Measurements from ENCODE around the gene OPCML.

OPCML gene

DNA sequence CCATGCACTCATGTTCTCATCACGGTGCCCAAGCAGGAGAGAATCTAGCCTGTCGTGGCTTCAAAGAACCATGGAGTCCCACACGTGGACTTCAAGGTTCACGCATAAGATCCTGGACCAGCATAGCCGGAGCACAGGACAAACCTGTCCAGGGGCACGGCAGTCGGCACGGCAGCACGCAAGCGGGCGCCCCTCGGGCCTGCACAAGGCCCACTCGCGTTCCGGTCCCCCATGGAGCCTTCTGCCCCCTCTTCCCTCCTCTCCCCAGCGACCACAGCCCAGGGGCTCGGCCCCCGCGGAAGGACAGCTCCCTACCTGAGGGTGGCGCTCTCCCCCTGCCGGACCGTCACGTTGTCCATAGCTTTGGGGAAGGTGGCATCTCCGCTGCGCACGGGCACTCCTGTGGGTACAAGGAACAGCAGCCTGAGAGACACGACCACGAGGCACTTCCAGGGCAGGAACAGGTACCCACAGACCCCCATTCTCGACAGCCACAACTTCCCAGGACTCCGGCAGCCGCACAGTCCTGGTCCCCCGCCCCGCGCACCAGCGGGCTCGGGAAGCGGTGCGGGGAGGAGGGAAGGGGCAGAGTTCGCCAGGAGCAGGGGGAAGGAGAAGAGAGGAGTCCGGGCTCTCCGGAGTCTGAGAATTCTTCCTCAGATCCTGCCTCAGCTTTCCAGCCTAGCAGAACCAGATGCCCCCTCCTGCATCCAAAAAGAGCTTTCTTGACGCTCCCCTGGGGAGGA is 589.5 kb downstream of the OPCML start:
- no peak for DNase-seq (ENCODE audit: low read depth, low spot score)

DNA sequence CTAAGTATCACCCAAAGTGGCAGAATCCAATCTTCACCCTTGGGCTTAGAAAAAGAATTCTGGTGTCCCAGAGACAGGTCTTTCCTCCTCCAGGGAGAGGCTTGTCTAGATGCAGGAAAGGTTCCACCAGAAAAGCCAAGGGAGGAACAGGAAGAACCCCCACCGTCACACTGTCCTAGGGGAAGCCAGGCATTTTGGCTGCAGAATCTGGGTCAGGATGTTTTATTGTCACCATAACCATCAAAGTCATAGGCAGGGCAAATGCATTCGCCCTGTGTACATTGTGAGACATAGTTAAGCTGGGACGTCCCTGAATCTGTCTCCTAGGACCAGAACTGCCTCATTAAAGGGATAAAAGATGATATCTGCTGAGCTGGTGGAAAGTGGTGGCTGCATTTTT is 590.5 kb downstream of the OPCML start:
- no peak for DNase-seq (ENCODE audit: low read depth, low spot score)

DNA sequence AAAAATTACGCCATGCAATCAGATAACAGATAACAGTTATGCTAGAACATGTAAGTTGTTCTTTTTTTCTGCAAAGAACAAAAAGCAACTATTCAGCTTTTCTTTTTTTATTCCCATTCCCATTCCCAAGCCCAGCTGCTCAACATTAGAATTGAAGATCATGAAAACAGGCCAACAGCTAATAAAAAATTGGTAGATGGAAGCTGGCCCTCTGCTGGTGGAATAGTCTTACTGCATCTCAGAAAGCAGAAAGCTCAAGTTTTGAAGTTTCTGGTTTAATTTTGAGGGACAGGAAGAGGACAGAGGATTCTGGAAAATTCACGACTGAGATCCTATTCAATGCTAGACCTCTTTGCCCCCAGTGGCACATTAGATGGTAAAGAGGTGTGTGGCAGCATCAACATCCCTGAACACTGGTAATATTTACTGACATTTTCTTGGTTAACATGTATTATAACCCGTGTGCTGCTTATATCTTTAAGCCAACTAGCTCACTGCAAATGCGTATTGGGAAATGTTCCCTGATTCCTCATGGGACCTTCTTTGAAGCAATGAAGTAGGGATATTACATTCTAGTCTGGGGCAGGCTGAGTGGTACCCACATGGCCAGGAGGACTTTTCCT is 591.2 kb downstream of the OPCML start:
- DNase-seq (ENCODE audit: low read depth, low spot score), result no peak

DNA sequence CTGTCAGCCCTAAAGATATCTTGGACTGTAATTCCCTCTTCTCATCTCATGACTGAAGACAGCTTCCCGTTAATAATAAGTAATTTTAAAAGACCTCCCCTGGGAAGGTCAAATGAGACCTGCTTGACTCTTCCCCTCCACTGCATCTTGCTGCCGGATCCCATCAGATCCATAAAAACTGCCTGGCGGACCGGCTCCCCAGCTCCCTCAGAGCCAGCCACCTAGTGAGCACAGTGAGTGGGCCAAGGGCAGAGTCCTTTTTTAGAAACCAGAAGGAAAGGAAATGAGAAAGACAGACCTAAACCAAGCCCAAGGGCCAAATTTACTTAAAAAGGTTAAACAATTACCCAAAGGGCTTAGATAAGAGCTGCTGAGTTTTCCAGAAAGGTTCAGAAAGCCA is 595.3 kb downstream of the OPCML start:
- DNase-seq (ENCODE audit: low read depth, low spot score), result no peak

DNA sequence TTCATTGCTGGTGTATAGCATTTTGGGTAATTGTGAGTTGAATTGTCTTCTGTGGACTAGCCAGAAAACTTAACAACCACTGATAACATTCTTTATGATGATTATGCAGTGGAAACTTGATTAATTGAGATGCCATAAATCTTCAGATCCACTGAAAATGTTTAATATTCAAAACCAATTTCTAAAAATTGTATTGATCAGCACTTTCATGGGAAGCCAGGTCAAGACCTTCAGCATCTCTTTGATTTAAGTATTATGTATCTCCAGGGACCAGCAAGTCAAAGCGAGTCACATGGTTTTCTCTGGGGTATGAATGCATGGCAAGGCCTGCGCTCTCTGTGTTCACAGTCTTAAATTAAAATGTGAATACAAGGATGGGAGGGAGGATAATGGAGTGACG is 596.9 kb downstream of the OPCML start:
- DNase-seq (ENCODE audit: low read depth, low spot score), result no peak

DNA sequence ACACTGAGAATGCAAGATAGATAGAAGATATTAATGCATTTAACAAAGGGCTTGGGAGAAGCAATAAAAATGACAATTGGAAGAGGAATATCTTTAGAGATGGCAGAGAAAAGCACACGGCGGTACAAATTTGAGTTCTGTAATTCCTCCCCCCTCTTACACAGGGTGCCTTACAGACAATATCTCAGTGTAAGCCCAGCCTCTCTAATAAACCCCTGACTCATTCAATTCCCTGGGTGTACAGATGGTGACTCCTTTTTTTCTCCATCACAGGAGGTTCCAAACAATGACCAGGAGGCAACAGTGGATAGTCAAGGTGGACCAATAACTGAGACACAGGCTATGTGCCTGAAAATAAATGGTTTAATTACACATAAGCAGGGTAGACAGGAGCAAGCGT is 598.6 kb downstream of the OPCML start:
- DNase-seq (ENCODE audit: low read depth, low spot score), result no peak

DNA sequence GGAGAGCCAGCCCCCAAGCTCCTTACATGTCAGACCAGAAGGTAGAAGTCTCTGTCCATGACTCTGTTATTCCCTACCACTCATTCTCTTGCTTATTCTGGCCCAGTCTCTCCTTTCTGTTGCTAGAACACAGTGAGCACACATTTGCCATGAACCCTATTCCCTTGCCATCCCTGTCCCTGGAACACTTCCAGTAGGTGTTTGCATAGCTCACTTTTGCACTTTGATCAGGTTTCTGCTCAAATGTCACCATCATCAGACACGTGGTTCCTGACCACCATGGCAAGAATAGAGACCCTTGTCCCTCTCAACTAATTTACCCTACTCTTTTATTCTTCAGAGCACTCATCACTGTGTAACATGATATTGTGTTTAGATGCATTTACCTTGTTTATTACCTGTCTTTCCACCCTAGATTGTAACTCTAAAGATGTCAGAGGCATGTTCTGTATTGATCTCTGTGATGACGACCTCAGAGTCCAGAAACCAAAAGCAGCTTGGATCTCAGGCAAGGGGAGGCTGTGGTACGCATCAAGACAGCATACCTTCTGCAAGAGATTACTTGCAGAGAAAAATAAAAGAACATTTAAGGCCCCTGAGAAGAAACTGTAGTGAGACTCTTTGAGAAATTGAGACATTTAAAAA is 606.4 kb downstream of the OPCML start:
- no peak for DNase-seq (ENCODE audit: low read depth, low spot score)

DNA sequence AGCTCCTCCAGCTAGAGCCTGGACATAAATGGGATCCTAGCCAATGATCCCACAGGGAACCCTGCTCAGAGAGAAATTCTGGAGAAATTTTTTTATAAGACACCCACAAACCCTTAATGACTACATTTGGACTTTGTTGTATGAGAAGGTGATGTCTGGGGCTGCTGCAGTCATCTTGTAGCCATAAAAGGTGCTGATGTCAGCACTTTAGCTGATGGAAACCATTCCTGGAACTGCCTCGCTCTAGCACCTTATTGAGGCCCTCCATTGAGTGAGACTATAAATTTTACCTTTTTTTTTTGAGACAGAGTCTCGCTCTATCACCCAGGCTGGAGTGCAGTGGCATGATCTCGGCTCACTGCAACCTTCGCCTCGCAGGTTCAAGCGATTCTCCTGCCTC is 610.7 kb downstream of the OPCML start:
- no peak for DNase-seq (ENCODE audit: low read depth, low spot score)

DNA sequence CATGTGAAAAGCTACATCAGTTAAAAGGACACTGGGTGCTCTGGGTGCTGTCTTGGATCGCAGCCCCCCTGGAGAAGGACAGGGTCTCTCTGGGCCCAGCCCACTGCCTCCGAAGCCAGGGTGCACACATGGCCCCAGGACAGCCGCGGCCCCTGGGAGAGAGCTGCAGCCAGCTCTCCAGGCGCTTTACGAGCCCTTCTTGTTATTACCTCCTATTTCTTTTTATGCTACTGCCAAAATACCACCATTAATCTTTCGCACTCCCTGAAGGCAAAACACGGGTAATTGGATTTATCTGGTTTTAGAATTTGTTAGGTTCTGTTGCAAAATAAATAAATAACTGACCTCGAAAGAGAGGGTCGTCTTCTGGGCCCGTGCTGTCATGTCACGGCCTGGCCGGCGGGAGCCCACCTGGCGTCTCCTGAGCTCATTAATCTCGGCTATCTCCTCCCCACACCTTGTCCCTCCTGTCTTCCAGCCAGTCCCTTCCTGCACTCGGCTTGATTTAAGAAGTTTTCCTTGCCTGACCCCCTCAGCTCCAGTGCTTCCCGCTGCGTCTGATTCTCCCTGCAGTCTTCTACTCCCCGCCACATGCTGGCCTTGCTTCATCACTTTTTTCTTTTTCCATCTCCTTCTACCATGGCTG is 611.7 kb downstream of the OPCML start:
- no peak for DNase-seq (ENCODE audit: low read depth, low spot score)

DNA sequence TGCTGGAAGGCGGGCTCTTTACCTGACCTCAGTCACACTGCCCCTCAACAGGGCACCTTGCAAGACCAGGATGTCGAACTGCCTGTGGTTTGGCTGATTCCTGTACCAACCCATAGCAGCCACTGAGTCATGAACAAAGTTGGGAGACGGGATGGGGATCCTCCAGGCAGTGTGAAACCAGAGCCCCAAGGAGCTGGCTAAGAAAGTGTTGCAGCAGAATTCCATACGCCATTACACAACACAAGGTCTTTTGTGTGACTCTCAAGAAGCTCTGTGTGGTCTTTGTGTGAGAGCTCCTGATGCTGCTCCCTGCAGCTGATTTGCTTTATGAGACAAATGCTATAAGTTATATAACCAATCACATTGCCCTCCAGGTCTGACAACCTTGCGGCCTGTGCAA is 617.7 kb downstream of the OPCML start:
- no peak for DNase-seq (ENCODE audit: low read depth, low spot score)

DNA sequence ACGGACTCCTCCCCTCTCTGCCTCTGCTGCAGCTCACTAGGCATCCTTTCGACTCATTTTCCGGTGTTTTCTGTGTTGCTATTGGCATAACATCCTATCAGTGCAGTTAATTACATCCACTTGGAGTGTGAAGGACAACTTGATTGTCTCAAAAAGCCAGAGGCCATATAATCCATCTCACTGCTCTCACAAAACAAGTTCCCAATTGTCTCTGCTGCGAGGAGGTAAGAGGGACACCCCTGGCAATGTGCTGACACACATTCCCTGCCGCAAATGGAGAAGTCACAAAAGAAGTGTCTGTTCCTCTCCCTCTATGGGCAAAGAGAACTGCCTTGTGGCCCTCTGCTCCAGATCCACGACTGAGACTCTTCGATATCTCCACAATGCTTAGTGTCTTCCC is 618.4 kb downstream of the OPCML start:
- DNase-seq (ENCODE audit: low read depth, low spot score), result no peak

DNA sequence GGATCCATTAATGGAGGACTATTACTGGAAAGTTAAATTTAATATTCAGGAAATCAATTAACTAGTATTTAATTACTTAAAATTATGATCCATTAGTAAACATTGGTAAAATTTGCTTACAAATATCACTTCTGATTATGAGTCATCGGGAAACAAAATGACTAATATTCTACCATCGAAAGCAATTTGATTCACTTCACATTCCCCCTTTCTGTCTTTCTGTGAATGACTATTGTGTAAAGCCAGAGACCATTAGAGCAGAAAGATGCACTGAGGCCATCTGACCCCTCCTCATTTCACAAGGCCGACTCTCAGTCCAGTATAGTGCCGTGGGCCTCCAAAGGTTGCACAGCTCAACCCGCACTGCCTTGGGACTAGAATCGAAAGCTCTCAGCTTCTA is 619.0 kb downstream of the OPCML start:
- DNase-seq (ENCODE audit: low read depth, low spot score), result no peak

DNA sequence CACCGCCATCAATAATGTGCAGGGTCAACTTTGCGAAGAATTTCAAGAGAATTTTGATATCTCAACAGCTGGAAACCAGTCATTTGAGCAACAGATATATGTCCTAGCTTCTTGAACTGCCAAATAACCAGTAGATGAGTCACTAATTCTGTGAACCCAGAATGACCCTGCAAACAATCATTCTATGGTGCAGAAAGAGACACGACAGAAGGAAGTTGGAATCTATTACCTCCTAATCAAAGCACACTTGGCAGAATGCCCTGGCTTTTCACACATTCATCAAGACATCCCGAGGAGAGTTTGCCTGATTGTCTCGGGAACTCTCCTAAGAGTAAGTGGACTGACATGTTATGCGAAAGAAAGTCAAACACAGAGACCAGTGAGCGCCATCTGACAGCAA is 621.1 kb downstream of the OPCML start:
- DNase-seq (ENCODE audit: low read depth, low spot score), result no peak

DNA sequence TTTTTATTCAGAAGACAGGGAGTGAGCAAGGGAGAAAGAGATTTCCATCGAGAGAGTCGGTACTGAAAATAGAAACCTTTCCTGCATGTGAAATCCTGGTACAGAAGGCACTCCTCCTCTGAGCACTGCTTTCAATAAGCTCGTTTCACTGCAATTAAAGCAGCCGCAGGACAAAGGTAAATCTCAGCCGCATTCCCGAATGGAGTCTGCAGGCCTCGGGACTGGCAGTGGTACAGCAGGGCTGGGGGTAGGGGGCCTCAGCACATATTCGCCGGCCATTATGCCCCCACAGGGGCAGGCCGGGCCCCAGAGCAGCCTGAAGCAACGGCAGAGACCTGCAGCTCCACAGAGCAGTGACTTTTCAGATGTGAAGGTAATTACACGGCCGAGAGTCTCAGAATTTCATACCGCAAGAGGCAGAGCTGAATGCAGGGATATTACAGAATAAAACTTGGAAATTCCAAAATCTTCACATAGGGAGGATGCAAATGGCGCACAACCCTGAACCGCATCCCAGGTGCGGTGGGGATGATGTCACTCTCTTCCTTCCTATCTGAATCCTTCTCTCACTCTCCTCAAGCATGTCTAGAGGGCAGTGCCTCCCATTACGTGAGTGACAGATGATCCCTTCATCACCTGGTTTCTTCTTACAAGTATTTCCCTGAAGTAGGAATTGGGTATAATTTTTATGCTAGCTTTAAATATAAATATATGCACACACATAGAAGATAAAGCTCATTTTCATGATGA is 622.1 kb downstream of the OPCML start:
- no peak for DNase-seq (ENCODE audit: low read depth, low spot score)

DNA sequence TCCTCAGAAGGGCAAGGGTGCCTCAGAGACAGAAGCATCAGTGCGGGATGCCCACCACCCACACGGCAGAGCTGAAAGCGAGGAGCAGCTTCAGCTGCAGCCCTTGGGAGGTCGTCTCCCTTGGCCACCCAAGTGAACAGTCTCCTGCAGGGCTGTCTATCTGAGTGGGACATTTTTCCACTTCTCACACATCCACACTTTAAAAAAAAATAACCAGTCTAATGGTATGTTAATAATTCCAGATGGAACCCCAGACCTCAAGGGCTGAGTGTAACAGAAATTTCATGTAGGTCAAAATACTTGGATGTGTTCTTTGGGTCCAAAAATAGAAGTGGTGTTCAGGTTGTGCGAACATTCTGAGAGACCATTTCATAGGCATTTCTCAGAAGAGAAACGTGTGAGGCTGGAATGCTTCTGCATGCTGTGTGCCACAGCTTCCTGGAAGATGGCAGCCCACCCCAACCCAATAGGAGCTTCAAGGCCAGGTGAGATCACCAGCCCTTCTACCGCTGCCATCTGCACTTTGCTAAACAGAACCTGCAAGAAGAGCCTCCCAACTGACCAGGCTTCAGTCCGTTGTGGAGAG is 623.2 kb downstream of the OPCML start:
- no peak for DNase-seq (ENCODE audit: low read depth, low spot score)

DNA sequence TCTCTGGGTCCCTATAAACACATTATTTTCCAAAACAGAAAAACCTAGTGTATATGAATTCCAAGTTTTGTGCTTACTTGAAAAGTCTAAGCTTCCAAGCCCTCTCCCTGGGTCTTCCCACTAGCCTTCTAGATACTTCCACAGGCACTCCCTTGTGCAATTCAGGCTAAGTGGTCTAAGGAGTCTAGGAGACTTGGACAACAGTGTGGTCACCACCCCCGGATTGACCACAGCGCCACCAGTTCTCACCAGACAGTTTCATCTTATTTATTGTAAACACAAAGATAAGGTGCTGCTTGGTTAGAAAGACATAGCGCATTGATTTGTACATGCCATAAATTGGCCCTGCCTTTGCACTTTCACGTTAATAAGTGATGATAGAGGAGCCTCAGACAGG is 623.9 kb downstream of the OPCML start:
- DNase-seq (ENCODE audit: low read depth, low spot score), result no peak

DNA sequence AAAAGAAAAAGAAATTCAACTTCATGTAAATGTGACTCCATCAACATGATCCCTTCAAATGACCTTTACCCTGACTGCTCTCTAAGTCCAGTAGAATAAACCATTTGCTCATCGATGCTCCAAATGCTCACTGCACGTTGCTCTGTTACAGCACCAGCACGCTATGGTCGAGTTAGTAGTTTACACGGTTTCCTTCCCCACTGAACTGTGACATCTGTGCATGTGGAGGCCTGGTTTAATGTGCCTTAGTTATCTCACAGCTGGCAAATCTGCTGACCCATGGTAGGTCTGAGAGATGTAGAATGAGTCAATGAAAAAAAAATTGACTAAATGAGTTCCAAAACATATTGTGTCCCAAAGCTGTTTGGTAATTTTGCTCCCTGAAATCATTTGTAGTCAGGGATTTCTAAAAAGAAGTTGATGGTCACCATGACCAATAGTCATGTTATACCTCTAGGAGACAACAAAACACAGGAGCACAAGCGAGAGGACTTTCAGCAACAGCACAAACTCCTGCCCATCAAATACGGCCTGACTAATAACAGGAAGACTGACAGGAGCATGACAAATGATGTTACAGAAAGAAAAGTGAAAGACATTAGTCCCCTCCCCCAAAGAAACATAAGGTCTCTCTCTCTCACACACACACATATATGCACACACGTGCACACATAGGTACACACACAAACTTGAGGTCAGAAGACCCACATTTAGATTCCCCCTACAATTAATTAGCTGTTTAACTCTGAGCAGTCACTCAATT is 624.5 kb downstream of the OPCML start:
- no peak for DNase-seq (ENCODE audit: low read depth, low spot score)

DNA sequence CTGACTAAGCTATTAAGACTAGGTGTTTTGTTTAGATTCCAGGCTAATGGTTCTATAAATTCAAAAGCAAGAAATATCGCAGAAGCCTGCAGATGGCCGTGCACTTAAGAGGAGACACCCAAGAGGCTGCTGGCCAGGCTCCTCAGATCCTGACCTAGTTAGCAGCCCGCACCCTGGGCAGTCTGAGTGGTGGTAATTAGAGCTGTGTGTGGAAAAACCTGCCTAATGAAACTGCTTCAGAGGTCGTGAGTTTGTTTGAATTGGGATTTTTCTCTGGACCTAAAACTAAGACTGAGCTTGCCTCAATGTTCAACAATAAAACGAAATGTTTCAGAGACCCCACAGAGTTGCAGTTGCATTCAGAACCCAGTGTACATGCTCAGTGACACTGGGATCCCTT is 627.7 kb downstream of the OPCML start:
- DNase-seq (ENCODE audit: low read depth, low spot score), result no peak

DNA sequence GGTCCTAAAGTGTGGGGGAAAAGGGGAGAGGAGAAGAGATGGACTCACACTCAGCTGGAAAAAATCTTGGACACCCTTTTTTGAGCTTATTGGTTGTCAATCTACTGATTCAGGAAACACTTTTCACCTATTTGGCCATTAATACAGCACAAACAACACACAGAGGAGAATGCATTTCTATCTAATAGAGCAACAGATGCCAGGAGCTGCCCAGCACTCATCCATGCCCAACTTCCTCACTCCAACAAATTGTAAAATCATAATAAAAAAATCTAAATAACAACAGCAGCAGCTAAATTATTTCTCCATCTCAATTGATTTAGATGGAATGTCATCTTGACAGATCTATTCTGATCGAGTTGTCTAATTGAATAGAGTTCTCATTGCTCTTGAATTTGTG is 628.2 kb downstream of the OPCML start:
- no peak for DNase-seq (ENCODE audit: low read depth, low spot score)

DNA sequence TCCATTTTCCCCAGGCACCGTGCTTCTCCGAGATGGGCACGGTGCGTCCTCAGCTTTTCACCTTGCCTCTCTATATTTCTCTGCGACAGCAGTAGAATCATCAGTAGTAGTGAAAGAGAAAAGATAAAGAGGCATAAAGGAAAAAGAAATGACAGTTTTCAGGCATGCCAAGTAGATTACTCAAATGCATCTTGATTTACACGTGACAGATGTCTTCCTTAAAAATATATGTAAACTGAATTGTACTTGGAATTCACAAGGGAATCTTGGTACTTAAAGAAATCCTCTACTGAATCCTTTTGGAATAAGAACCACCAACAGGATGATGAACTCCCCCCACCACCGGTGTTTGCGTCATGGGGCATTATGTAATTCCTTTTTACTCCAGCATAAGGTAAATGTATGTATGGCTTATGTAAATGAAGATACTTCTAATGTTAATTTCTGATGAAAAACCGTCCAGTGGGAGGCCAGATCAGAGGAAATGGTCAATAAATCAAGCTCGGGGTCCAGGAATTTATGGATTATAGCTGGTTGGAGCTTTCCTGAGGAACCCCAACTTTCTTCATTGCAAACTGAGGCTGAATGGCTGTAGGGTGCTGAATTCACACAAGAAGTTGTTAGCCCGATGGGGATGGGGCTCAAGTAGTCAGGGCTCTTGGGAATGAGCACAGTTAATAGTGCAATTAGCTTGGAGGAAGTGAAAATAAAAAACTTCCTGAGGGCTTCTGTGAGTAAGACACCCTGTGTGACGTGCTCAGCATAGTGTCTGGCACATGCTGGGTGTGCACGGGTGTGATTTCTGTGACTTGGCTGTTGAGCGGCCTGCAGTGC is 630.4 kb downstream of the OPCML start:
- no peak for DNase-seq (ENCODE audit: low read depth, low spot score)

All from iPS DF 19.7 (cell line).